ENCODE measurements around the gene TMEM131L.

The TMEM131L gene

GRCh38 chr4:153622093-153622492 lies 155.9 kb downstream of the TMEM131L start:
- DNase-seq (ENCODE audit: low read depth), result no peak

- DNase-seq (ENCODE audit: low read depth), result no peak
Measured at GRCh38 chr4:153622778-153623240, 156.6 kb downstream of the TMEM131L start.

GRCh38 chr4:153623491-153623890 lies 157.3 kb downstream of the TMEM131L start:
- DNase-seq (ENCODE audit: low read depth), result no peak

- no peak for DNase-seq (ENCODE audit: low read depth)
Measured at GRCh38 chr4:153628796-153629315, 162.7 kb downstream of the TMEM131L start.

GRCh38 chr4:153629776-153630175 lies 163.6 kb downstream of the TMEM131L start:
- no peak for DNase-seq (ENCODE audit: low read depth)

- DNase-seq (ENCODE audit: low read depth), result no peak
Measured at GRCh38 chr4:153634738-153635353, 168.7 kb downstream of the TMEM131L start.

GRCh38 chr4:153635846-153636245 lies 169.7 kb downstream of the TMEM131L start:
- DNase-seq (ENCODE audit: low read depth), result no peak

- DNase-seq (ENCODE audit: low read depth), result no peak
Measured at GRCh38 chr4:153637201-153637600, 171.0 kb downstream of the TMEM131L start.

GRCh38 chr4:153638011-153638410 lies 171.9 kb downstream of the TMEM131L start:
- DNase-seq (ENCODE audit: low read depth), result no peak

- DNase-seq (ENCODE audit: low read depth), result no peak
Measured at GRCh38 chr4:153638999-153639398, 172.8 kb downstream of the TMEM131L start.

- DNase-seq (ENCODE audit: low read depth), result no peak
Measured at GRCh38 chr4:153639833-153640802, 174.0 kb downstream of the TMEM131L start.

GRCh38 chr4:153641532-153641931 lies 175.4 kb downstream of the TMEM131L start:
- DNase-seq (ENCODE audit: low read depth), result no peak

GRCh38 chr4:153643406-153644383 lies 177.5 kb downstream of the TMEM131L start:
- DNase-seq (ENCODE audit: low read depth), result no peak

GRCh38 chr4:153645183-153645582 lies 179.0 kb downstream of the TMEM131L start:
- DNase-seq (ENCODE audit: low read depth), result no peak

- DNase-seq (ENCODE audit: low read depth), result no peak
Measured at GRCh38 chr4:153646261-153646660, 180.1 kb downstream of the TMEM131L start.

GRCh38 chr4:153646978-153647377 lies 180.8 kb downstream of the TMEM131L start:
- no peak for DNase-seq (ENCODE audit: low read depth)

GRCh38 chr4:153647975-153648374 lies 181.8 kb downstream of the TMEM131L start:
- no peak for DNase-seq (ENCODE audit: low read depth)

GRCh38 chr4:153649572-153649991 lies 183.4 kb downstream of the TMEM131L start:
- no peak for DNase-seq (ENCODE audit: low read depth)

- no peak for DNase-seq (ENCODE audit: low read depth)
Measured at GRCh38 chr4:153651116-153651515, 185.0 kb downstream of the TMEM131L start.

- peak; percentile 24 for DNase-seq (ENCODE audit: low read depth)
Measured at GRCh38 chr4:153651587-153651986, 185.4 kb downstream of the TMEM131L start.

GRCh38 chr4:153652051-153652784 lies 186.1 kb downstream of the TMEM131L start:
- no peak for DNase-seq (ENCODE audit: low read depth)

Data from activated T-helper 1 cell treated with Interleukin-2 at 50 U/mL for 16 hours (primary cell).